Stimulated activated CD4-positive, alpha-beta T cell treated with anti-CD3 and anti-CD28 coated beads, Interleukin-1b, Interleukin-23, amount 100 ng/mL, for 1 hour (primary cell): Measurements from ENCODE around the gene LRMDA.

Experiments
- DNase-seq, 2 donors: peaks; one replicate each; pipeline ENCODE4 v3.0.0-alpha.2; 2020; ENCODE audit warnings: low read depth in 2 of 2

The LRMDA gene

GRCh38 chr10:75916906-75917305 is 485.5 kb downstream of the LRMDA start:
- DNase-seq = no peak

GRCh38 chr10:75919913-75920312 is 488.5 kb downstream of the LRMDA start:
- no peak for DNase-seq

- no peak for DNase-seq
Measured at GRCh38 chr10:75922435-75922834, 491.0 kb downstream of the LRMDA start.

- DNase-seq = no peak
Measured at GRCh38 chr10:75924309-75924902, 493.0 kb downstream of the LRMDA start.

- DNase-seq = no peak
Measured at GRCh38 chr10:75925999-75926398, 494.6 kb downstream of the LRMDA start.

GRCh38 chr10:75926763-75927162 is 495.3 kb downstream of the LRMDA start:
- no peak for DNase-seq

- DNase-seq = no peak
Measured at GRCh38 chr10:75928231-75928630, 496.8 kb downstream of the LRMDA start.

- DNase-seq = no peak
Measured at GRCh38 chr10:75929630-75930161, 498.3 kb downstream of the LRMDA start.

GRCh38 chr10:75932921-75933320 is 501.5 kb downstream of the LRMDA start:
- no peak for DNase-seq

- DNase-seq = no peak
Measured at GRCh38 chr10:75935240-75935639, 503.8 kb downstream of the LRMDA start.

- DNase-seq = no peak
Measured at GRCh38 chr10:75935650-75936400, 504.4 kb downstream of the LRMDA start.

- no peak for DNase-seq
Measured at GRCh38 chr10:75936841-75937240, 505.4 kb downstream of the LRMDA start.

- no peak for DNase-seq
Measured at GRCh38 chr10:75937823-75938222, 506.4 kb downstream of the LRMDA start.

GRCh38 chr10:75938380-75939122 is 507.1 kb downstream of the LRMDA start:
- no peak for DNase-seq

- DNase-seq = no peak
Measured at GRCh38 chr10:75939541-75939940, 508.1 kb downstream of the LRMDA start.

GRCh38 chr10:75940742-75941141 is 509.3 kb downstream of the LRMDA start:
- no peak for DNase-seq

- no peak for DNase-seq
Measured at GRCh38 chr10:75941223-75941801, 509.9 kb downstream of the LRMDA start.

- DNase-seq = no peak
Measured at GRCh38 chr10:75944061-75944460, 512.6 kb downstream of the LRMDA start.

- DNase-seq = no peak
Measured at GRCh38 chr10:75948583-75948982, 517.2 kb downstream of the LRMDA start.

- DNase-seq = no peak
Measured at GRCh38 chr10:75950307-75950706, 518.9 kb downstream of the LRMDA start.

GRCh38 chr10:75950997-75951589 is 519.7 kb downstream of the LRMDA start:
- no peak for DNase-seq

GRCh38 chr10:75951627-75952026 is 520.2 kb downstream of the LRMDA start:
- DNase-seq = no peak
